K562 (cell line): Measurements from ENCODE around the gene LRRC57.

Experiments
- BMI1 ChIP-seq: fragments of 150-350 bp; IDR thresholded peaks from 2 replicates; pipeline ENCODE4 v1.6.1; 2014; ENCODE audit warnings: low read length
- CBX3 ChIP-seq, 2 experiments: IDR thresholded peaks; 1 replicate in 1 of 2; 2 replicates in 1 of 2; pipeline ENCODE4 v1.6.1; 2012; ENCODE audit warnings: inconsistent platforms in 2 of 2, low read length in 2 of 2, borderline replicate concordance in 1 of 2, control low read depth in 1 of 2
- EZH2 ChIP-seq: IDR thresholded peaks from 2 replicates; pipeline ENCODE4 v1.6.1; 2012; ENCODE audit warnings: low read depth, mild to moderate bottlenecking, inconsistent platforms, low read length, borderline replicate concordance
- HCFC1 ChIP-seq: IDR thresholded peaks from 2 replicates; pipeline ENCODE4 v1.6.1; 2012; ENCODE audit warnings: low read depth, low read length, improper control_type of control experiment
- POLR2AphosphoS5 ChIP-seq: IDR thresholded peaks from 2 replicates; pipeline ENCODE4 v1.6.1; 2011; ENCODE audit warnings: mild to moderate bottlenecking, low read depth, low read length, moderate library complexity; ENCODE audit not compliant: control insufficient read depth, insufficient read depth
- SMC3 ChIP-seq: conservative IDR thresholded peaks from 2 replicates; pipeline ENCODE4 v1.6.1; 2011; ENCODE audit warnings: low read depth, low read length, improper control_type of control experiment; ENCODE audit not compliant: insufficient read depth
- YBX1 ChIP-seq: fragments of 450-650 bp; IDR thresholded peaks from 2 replicates; pipeline ENCODE4 v1.7.1; 2016; ENCODE audit warnings: mild to moderate bottlenecking
- ZNF766 ChIP-seq: fragments of 200-800 bp; sonication (Bioruptor generic); conservative IDR thresholded peaks from 2 replicates; pipeline ENCODE4 v1.6.1; 2016; ENCODE audit warnings: missing genetic modification characterization, missing compliant biosample characterization
- TF ChIP-seq, protein P1 (sequence below): fragments of 200-400 bp; formaldehyde crosslinking; IDR thresholded peaks from 2 replicates; pipeline ENCODE4 v1.6.1; 2017; ENCODE audit warnings: mild to moderate bottlenecking, low read depth, low read length, moderate library complexity
- TF ChIP-seq, protein P2 (sequence below), 2 experiments: fragments of 450-650 bp; formaldehyde crosslinking in 1 of 2; IDR thresholded peaks; 2 replicates each; pipeline versions ENCODE4 v1.4.0 to v1.6.1; 2014 to 2020; ENCODE audit warnings: mild to moderate bottlenecking in 2 of 2, borderline replicate concordance in 1 of 2, low read depth in 1 of 2
- TF ChIP-seq, protein P3 (sequence below): fragments of 450-650 bp; formaldehyde crosslinking; IDR thresholded peaks from 2 replicates; pipeline ENCODE4 v1.4.0; 2022; ENCODE audit warnings: missing genetic modification characterization
- TF ChIP-seq, protein P4 (sequence below), 3 experiments: IDR thresholded peaks in 2 of 3; conservative IDR thresholded peaks in 1 of 3; 2 replicates each; pipeline ENCODE4 v1.5.1; 2011 to 2012; ENCODE audit warnings: low read length in 3 of 3, mild to moderate bottlenecking in 3 of 3, control low read depth in 2 of 3, improper control_type of control experiment in 1 of 3, inconsistent platforms in 1 of 3, low read depth in 1 of 3, mixed read lengths in 1 of 3, moderate library complexity in 1 of 3; ENCODE audit not compliant: insufficient read depth in 2 of 3

DNA sequence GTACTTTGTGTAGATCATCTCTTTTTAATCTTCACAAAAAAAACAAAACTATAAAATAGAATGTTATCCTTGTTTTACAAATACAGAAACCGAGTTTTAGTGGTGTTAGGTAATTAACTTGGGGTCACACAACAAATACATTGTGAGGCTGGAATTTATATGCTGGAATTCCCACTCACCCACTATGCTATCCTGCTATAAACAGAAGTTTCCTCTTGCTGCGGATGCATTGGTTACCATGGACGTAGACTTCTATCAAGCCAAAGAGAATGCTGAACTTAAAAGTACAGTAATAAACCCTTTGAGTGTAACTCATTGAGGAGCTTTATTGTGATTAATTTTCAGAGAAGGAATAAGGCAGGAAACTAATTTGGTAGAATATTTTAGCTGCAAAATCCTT lies 44.0 kb downstream of the LRRC57 start:
- TF ChIP-seq, protein P1, sequence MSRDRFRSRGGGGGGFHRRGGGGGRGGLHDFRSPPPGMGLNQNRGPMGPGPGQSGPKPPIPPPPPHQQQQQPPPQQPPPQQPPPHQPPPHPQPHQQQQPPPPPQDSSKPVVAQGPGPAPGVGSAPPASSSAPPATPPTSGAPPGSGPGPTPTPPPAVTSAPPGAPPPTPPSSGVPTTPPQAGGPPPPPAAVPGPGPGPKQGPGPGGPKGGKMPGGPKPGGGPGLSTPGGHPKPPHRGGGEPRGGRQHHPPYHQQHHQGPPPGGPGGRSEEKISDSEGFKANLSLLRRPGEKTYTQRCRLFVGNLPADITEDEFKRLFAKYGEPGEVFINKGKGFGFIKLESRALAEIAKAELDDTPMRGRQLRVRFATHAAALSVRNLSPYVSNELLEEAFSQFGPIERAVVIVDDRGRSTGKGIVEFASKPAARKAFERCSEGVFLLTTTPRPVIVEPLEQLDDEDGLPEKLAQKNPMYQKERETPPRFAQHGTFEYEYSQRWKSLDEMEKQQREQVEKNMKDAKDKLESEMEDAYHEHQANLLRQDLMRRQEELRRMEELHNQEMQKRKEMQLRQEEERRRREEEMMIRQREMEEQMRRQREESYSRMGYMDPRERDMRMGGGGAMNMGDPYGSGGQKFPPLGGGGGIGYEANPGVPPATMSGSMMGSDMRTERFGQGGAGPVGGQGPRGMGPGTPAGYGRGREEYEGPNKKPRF: no peak
- TF ChIP-seq BMI1: no peak
- TF ChIP-seq, protein P2, sequence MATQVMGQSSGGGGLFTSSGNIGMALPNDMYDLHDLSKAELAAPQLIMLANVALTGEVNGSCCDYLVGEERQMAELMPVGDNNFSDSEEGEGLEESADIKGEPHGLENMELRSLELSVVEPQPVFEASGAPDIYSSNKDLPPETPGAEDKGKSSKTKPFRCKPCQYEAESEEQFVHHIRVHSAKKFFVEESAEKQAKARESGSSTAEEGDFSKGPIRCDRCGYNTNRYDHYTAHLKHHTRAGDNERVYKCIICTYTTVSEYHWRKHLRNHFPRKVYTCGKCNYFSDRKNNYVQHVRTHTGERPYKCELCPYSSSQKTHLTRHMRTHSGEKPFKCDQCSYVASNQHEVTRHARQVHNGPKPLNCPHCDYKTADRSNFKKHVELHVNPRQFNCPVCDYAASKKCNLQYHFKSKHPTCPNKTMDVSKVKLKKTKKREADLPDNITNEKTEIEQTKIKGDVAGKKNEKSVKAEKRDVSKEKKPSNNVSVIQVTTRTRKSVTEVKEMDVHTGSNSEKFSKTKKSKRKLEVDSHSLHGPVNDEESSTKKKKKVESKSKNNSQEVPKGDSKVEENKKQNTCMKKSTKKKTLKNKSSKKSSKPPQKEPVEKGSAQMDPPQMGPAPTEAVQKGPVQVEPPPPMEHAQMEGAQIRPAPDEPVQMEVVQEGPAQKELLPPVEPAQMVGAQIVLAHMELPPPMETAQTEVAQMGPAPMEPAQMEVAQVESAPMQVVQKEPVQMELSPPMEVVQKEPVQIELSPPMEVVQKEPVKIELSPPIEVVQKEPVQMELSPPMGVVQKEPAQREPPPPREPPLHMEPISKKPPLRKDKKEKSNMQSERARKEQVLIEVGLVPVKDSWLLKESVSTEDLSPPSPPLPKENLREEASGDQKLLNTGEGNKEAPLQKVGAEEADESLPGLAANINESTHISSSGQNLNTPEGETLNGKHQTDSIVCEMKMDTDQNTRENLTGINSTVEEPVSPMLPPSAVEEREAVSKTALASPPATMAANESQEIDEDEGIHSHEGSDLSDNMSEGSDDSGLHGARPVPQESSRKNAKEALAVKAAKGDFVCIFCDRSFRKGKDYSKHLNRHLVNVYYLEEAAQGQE (IDR thresholded peaks at IDR 0.05; ENCODE audit: borderline replicate concordance): no peak
- TF ChIP-seq, protein P2 (CRISPR knock-in tag; IDR thresholded peaks at IDR 0.05; ENCODE audit: low read depth): no peak
- no peak for TF ChIP-seq SMC3
- TF ChIP-seq HCFC1: no peak
- no peak for TF ChIP-seq POLR2AphosphoS5
- no peak for TF ChIP-seq YBX1
- no peak for TF ChIP-seq CBX3 (IDR thresholded peaks at IDR 0.05; ENCODE audit: borderline replicate concordance in 1 of 2, low read length in 2 of 2)
- TF ChIP-seq, protein P3, sequence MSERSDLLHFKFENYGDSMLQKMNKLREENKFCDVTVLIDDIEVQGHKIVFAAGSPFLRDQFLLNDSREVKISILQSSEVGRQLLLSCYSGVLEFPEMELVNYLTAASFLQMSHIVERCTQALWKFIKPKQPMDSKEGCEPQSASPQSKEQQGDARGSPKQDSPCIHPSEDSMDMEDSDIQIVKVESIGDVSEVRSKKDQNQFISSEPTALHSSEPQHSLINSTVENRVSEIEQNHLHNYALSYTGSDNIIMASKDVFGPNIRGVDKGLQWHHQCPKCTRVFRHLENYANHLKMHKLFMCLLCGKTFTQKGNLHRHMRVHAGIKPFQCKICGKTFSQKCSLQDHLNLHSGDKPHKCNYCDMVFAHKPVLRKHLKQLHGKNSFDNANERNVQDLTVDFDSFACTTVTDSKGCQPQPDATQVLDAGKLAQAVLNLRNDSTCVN (CRISPR knock-in tag): no peak
- TF ChIP-seq, protein P4, sequence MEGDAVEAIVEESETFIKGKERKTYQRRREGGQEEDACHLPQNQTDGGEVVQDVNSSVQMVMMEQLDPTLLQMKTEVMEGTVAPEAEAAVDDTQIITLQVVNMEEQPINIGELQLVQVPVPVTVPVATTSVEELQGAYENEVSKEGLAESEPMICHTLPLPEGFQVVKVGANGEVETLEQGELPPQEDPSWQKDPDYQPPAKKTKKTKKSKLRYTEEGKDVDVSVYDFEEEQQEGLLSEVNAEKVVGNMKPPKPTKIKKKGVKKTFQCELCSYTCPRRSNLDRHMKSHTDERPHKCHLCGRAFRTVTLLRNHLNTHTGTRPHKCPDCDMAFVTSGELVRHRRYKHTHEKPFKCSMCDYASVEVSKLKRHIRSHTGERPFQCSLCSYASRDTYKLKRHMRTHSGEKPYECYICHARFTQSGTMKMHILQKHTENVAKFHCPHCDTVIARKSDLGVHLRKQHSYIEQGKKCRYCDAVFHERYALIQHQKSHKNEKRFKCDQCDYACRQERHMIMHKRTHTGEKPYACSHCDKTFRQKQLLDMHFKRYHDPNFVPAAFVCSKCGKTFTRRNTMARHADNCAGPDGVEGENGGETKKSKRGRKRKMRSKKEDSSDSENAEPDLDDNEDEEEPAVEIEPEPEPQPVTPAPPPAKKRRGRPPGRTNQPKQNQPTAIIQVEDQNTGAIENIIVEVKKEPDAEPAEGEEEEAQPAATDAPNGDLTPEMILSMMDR (IDR thresholded peaks at IDR 0.05 in 2 of 3, conservative IDR thresholded peaks at IDR 0.05 in 1 of 3; ENCODE audit: insufficient read depth in 2 of 3, low read depth in 1 of 3, low read length in 3 of 3): no peak
- TF ChIP-seq ZNF766 (CRISPR knock-in tag): no peak
- no peak for TF ChIP-seq EZH2
